Transverse colon (tissue), 4 donors: ENCODE measurements around the gene TWSG1. TPM values are rescaled to one million over a fixed set of nuclear protein-coding genes. Genes with fewer than 3 reads are reported as not detected.

Experiments
- DNase-seq: peaks from one replicate; pipeline ENCODE4 v3.0.0-alpha.2; 2019
- H3K27ac ChIP-seq, 4 donors: fragments of 200-600 bp; sonication (generic); 2 replicates each; pipeline ENCODE4 v1.5.1; 2016 to 2018; ENCODE audit warnings: inconsistent platforms in 4 of 4
- H3K27me3 ChIP-seq: fragments of 200-600 bp; sonication (generic); 2 replicates; pipeline ENCODE4 v1.5.1; 2017; ENCODE audit warnings: inconsistent platforms
- H3K36me3 ChIP-seq, 4 donors: fragments of 200-600 bp; sonication (generic); 2 replicates each; pipeline ENCODE4 v1.5.1; 2017 to 2019; ENCODE audit warnings: inconsistent platforms in 4 of 4
- H3K4me1 ChIP-seq, 4 donors: fragments of 200-600 bp; sonication (generic); 2 replicates each; pipeline ENCODE4 v1.5.1; 2017 to 2020; ENCODE audit warnings: inconsistent platforms in 4 of 4
- H3K4me3 ChIP-seq, 4 donors: fragments of 200-600 bp; sonication (generic); 1 replicate in 1 of 4; 2 replicates in 3 of 4; pipeline versions ENCODE4 v1.5.1 to v1.6.1; 2017 to 2019; ENCODE audit warnings: inconsistent platforms in 4 of 4
- H3K9me3 ChIP-seq, 2 donors: fragments of 200-600 bp; sonication (generic); 2 replicates each; pipeline ENCODE4 v1.5.1; 2017 to 2019; ENCODE audit warnings: inconsistent platforms in 2 of 2
- CTCF ChIP-seq, 5 experiments: fragments of 200-600 bp in 3 of 5; fragments of 450-650 bp in 2 of 5; sonication (generic) in 3 of 5; IDR thresholded peaks; 1 replicate in 2 of 5; 2 replicates in 3 of 5; pipeline ENCODE4 v1.5.1; 2016 to 2017; ENCODE audit warnings: antibody characterized with exemption in 5 of 5, inconsistent platforms in 3 of 5, mild to moderate bottlenecking in 2 of 5, moderate library complexity in 1 of 5
- EP300 ChIP-seq: sonication (generic); formaldehyde crosslinking; IDR thresholded peaks from one replicate; pipeline ENCODE4 v1.6.1; 2017; ENCODE audit warnings: antibody characterized with exemption, low read depth
- POLR2A ChIP-seq: fragments of 450-650 bp; IDR thresholded peaks from one replicate; pipeline ENCODE4 v1.6.1; 2016; ENCODE audit warnings: antibody characterized with exemption, mild to moderate bottlenecking, moderate library complexity
- POLR2AphosphoS5 ChIP-seq, 3 donors: sonication (generic); formaldehyde crosslinking; IDR thresholded peaks; one replicate each; pipeline ENCODE4 v1.6.1; 2016; ENCODE audit warnings: antibody characterized with exemption in 3 of 3
- WGBS, 2 donors: methylation state at CpG; one replicate each; pipeline ENCODE4 v1.1.5; 2018; ENCODE audit warnings: low coverage in 1 of 2; 5-methylcytosine and 5-hydroxymethylcytosine counted together
- in situ Hi-C, 4 donors: fragments of 200-750 bp; cut with MboI; loops; one replicate each; pipeline versions ENCODE4 v1.15.0 to v1.15.1; 2017; ENCODE audit warnings: low sequenced_read_pairs in 3 of 4, low pct_ligation_motif_present in 1 of 4, low pct_unique_long_range_greater_than_20kb in 1 of 4
- intact Hi-C: fragments of 100-400 bp; cut with DNase I; formaldehyde crosslinking; loops from one replicate; pipeline ENCODE4 v1.15.1; 2023; ENCODE audit warnings: low total_unique reads
- total RNA-seq, 4 donors: library from RNA; depleted of rRNA; stranded (reverse); fragments of >200 nt; gene quantifications; one replicate each; pipeline ENCODE4 v1.1.0, GENCODE V29; 2016

TWSG1 gene
- total RNA-seq, 4 donors from 2014 or later, result 5.6 to 29.5 (median 26.5) TPM

GRCh38 chr18:9434122-9434701, 99.6 kb downstream of the TWSG1 start:
- 76 to 77% methylated on average over 5 to 18 of the region's 18 CpGs for WGBS, 2 donors
- TF ChIP-seq POLR2A, result no peak
- no peak for TF ChIP-seq EP300
- no peak for TF ChIP-seq CTCF (IDR thresholded peaks at IDR 0.05)
- TF ChIP-seq POLR2AphosphoS5 (IDR thresholded peaks at IDR 0.05), result no peak
- Histone ChIP-seq H3K36me3 (no peaks in the 10 kb centered on the region), H3K4me1 (no peaks in the 10 kb centered on the region), H3K27ac (no peak overlapping the region), H3K9me3 (no peaks in the 10 kb centered on the region), H3K27me3 (no peaks in the 10 kb centered on the region), H3K4me3 (no peak overlapping the region)
- intact Hi-C loops (no loop called here), in situ Hi-C loops (no loop called here)
- DNase-seq, result no peak

- Histone ChIP-seq H3K27me3 (no peaks in the 10 kb centered on the region), H3K9me3 (no peaks in the 10 kb centered on the region), H3K36me3 (no peaks in the 10 kb centered on the region), H3K27ac (no peak overlapping the region), H3K4me3 (no peak overlapping the region), H3K4me1 (no peaks in the 10 kb centered on the region)
- intact Hi-C loops (no loop called here), in situ Hi-C loops (no loop called here)
- no peak for DNase-seq
- TF ChIP-seq EP300 (no peak), POLR2A (no peak), CTCF (IDR thresholded peaks at IDR 0.05) (no peak)
- WGBS, 2 donors, result 96 to 97% methylated on average over 7 to 17 of the region's 17 CpGs
These were observed 100.5 kb downstream of the TWSG1 start for GRCh38 chr18:9435041-9435440.

- intact Hi-C loops, result no loop called here
- DNase-seq, result no peak
- Histone ChIP-seq H3K4me1 (no peaks in the 10 kb centered on the region), H3K27me3 (no peaks in the 10 kb centered on the region), H3K36me3 (no peaks in the 10 kb centered on the region), H3K27ac (no peak overlapping the region), H3K9me3 (no peaks in the 10 kb centered on the region), H3K4me3 (no peak overlapping the region)
- 68 to 75% methylated on average over 2 to 5 of the region's 5 CpGs for WGBS, 2 donors
- TF ChIP-seq POLR2A (no peak), CTCF (IDR thresholded peaks at IDR 0.05) (no peak)
- in situ Hi-C loops, result no loop called here
These were observed 101.8 kb downstream of the TWSG1 start for GRCh38 chr18:9436206-9436929.

- Histone ChIP-seq H3K36me3 (no peaks in the 10 kb centered on the region), H3K4me1 (no peaks in the 10 kb centered on the region), H3K27me3 (no peaks in the 10 kb centered on the region), H3K27ac (no peak overlapping the region), H3K4me3 (no peak overlapping the region), H3K9me3 (no peaks in the 10 kb centered on the region)
- no peak for DNase-seq
- in situ Hi-C loops (no loop called here), intact Hi-C loops (no loop called here)
- 63% methylated on average over 2 to 5 of the region's 5 CpGs for WGBS, 2 donors
- TF ChIP-seq POLR2AphosphoS5 (IDR thresholded peaks at IDR 0.05) (no peak), CTCF (IDR thresholded peaks at IDR 0.05) (no peak), EP300 (no peak)
These were observed 102.5 kb downstream of the TWSG1 start for GRCh38 chr18:9437021-9437437.
